ENCODE measurements around the gene VAV2. TPM values are rescaled to one million over a fixed set of nuclear protein-coding genes. Genes with fewer than 3 reads are reported as not detected.

The VAV2 gene
- polyA plus RNA-seq, 2 of the 4 experiments (the other 2 are of a cell fraction) = 9.8 to 21.4 TPM

DNA sequence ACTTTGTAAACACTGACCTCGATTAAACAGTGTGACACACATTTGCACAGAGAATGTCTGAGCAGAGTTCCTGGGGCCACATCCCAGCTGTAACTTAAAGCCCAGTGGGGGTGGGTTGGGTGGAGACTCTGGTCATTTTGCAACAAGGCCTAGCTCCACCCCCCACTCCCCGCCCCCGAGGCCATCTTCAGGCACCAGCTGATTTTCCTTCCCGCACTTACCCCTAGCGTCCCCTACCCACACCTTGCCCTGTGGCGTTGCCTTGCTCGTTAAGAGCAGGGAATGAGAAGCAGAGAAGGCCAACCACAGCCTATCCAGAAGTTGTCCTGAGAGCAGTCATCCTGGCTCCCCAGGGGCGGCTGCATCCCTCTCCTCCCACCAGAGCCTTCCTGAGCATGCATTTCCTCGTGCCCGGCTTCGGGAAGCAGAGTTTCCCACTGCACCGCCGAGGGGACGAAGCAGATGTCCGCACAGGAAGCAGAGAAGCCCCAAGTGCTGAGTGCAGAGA, 152.2 kb downstream of the VAV2 start:
- no peak overlapping the region for H3K4me3 ChIP-seq
- no peaks in the 10 kb centered on the region for H3K9me3 ChIP-seq
- DNase-seq (ENCODE audit: low read depth in 1 of 2, low spot score in 1 of 2) (no peak), ATAC-seq (no peak), FAIRE-seq (no peak)
- no peak for TF ChIP-seq MAFK (IDR thresholded peaks at IDR 0.05; ENCODE audit: partially characterized antibody)
- no peak for TF ChIP-seq KDM1A (IDR thresholded peaks at IDR 0.05; ENCODE audit: low read depth)
- no peak for TF ChIP-seq CBX8 (IDR thresholded peaks at IDR 0.05)
- no peak for TF ChIP-seq NPAS2 (CRISPR knock-in tag; IDR thresholded peaks at IDR 0.05; ENCODE audit: borderline replicate concordance)
- no peak for TF ChIP-seq NR3C1 (IDR thresholded peaks at IDR 0.05)
- TF ChIP-seq, protein P1, sequence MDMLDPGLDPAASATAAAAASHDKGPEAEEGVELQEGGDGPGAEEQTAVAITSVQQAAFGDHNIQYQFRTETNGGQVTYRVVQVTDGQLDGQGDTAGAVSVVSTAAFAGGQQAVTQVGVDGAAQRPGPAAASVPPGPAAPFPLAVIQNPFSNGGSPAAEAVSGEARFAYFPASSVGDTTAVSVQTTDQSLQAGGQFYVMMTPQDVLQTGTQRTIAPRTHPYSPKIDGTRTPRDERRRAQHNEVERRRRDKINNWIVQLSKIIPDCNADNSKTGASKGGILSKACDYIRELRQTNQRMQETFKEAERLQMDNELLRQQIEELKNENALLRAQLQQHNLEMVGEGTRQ (IDR thresholded peaks at IDR 0.05) = no peak
- no peak for TF ChIP-seq RNF2 (IDR thresholded peaks at IDR 0.05; ENCODE audit: borderline replicate concordance, low read depth)
- no peak for TF ChIP-seq KDM5A (IDR thresholded peaks at IDR 0.05)
- TF ChIP-seq, protein P2, sequence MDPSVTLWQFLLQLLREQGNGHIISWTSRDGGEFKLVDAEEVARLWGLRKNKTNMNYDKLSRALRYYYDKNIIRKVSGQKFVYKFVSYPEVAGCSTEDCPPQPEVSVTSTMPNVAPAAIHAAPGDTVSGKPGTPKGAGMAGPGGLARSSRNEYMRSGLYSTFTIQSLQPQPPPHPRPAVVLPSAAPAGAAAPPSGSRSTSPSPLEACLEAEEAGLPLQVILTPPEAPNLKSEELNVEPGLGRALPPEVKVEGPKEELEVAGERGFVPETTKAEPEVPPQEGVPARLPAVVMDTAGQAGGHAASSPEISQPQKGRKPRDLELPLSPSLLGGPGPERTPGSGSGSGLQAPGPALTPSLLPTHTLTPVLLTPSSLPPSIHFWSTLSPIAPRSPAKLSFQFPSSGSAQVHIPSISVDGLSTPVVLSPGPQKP (IDR thresholded peaks at IDR 0.05; ENCODE audit: low read depth, low read length) = no peak
- no peak for TF ChIP-seq TFCP2L1 (CRISPR knock-in tag; IDR thresholded peaks at IDR 0.05)
- TF ChIP-seq HDAC2 (IDR thresholded peaks at IDR 0.05) = no peak
- TF ChIP-seq, protein P3, sequence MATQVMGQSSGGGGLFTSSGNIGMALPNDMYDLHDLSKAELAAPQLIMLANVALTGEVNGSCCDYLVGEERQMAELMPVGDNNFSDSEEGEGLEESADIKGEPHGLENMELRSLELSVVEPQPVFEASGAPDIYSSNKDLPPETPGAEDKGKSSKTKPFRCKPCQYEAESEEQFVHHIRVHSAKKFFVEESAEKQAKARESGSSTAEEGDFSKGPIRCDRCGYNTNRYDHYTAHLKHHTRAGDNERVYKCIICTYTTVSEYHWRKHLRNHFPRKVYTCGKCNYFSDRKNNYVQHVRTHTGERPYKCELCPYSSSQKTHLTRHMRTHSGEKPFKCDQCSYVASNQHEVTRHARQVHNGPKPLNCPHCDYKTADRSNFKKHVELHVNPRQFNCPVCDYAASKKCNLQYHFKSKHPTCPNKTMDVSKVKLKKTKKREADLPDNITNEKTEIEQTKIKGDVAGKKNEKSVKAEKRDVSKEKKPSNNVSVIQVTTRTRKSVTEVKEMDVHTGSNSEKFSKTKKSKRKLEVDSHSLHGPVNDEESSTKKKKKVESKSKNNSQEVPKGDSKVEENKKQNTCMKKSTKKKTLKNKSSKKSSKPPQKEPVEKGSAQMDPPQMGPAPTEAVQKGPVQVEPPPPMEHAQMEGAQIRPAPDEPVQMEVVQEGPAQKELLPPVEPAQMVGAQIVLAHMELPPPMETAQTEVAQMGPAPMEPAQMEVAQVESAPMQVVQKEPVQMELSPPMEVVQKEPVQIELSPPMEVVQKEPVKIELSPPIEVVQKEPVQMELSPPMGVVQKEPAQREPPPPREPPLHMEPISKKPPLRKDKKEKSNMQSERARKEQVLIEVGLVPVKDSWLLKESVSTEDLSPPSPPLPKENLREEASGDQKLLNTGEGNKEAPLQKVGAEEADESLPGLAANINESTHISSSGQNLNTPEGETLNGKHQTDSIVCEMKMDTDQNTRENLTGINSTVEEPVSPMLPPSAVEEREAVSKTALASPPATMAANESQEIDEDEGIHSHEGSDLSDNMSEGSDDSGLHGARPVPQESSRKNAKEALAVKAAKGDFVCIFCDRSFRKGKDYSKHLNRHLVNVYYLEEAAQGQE (IDR thresholded peaks at IDR 0.05) = no peak
- no peak for TF ChIP-seq EHF (CRISPR knock-in tag; IDR thresholded peaks at IDR 0.05)
- no peak for TF ChIP-seq NFE2L2 (conservative IDR thresholded peaks at IDR 0.05; ENCODE audit: low read length)
- TF ChIP-seq, protein P4, sequence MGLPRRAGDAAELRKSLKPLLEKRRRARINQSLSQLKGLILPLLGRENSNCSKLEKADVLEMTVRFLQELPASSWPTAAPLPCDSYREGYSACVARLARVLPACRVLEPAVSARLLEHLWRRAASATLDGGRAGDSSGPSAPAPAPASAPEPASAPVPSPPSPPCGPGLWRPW (IDR thresholded peaks at IDR 0.05) = no peak
- TF ChIP-seq, protein P5, sequence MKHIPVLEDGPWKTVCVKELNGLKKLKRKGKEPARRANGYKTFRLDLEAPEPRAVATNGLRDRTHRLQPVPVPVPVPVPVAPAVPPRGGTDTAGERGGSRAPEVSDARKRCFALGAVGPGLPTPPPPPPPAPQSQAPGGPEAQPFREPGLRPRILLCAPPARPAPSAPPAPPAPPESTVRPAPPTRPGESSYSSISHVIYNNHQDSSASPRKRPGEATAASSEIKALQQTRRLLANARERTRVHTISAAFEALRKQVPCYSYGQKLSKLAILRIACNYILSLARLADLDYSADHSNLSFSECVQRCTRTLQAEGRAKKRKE (CRISPR knock-in tag; IDR thresholded peaks at IDR 0.05; ENCODE audit: low read depth) = no peak
- TF ChIP-seq ZFP36 (IDR thresholded peaks at IDR 0.05; ENCODE audit: borderline replicate concordance, partially characterized antibody) = no peak
- no peak for TF ChIP-seq ESRRA (IDR thresholded peaks at IDR 0.05; ENCODE audit: borderline replicate concordance, low read length)
- TF ChIP-seq FOXS1 (CRISPR knock-in tag; IDR thresholded peaks at IDR 0.05) = no peak
- ChIA-PET POLR2A (no interaction called here), CTCF (interaction anchor here (0.6 to 3.4 kb wide), 6 partner anchors 11 to 154 kb away, joined by 3 to 20 read pairs (median 4); no protein-coding TSS in a partner anchor)
- H3K27ac ChIP-seq = no peak overlapping the region
- WGBS (ENCODE audit: missing lambda C conversion rate) = 83% methylated on average over 13 of the region's 15 CpGs
- H3K4me1 ChIP-seq = 0 out of 3 replicates have a peak, but pooled peaks cover 5% of the 10 kb centered on the region
- no peak overlapping the region for H3K4me2 ChIP-seq

DNA sequence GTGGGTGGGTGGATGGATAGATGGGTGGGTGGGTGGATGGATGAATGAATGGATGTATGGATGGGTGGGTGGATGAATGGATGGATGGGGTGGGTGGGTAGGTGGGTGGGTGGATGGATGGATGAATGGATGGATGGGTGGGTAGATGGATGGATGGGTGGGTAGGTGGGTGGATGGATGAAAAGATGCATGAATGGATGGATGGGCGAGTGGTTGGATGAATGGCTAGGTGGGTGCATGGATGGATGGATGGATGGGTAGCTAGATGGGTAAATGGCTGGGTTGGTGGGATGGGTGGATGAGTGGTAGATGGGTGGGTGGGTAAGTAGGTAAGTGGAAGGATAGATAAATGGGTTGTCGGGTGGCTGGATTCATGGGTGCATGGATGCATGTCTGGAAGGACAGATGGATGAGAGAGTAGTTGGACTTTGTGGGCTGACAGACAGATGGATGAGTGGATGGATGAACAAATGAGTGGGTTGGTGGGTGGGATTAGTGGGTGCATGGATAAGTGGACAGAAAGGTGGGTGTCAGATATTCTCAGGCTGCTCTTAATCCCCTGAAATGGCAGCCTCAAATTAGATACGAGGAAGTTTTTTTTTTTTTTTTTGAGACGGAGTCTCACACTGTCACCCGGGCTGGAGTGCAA, 153.1 kb downstream of the VAV2 start:
- ChIA-PET CTCF (interaction anchor here (3.4 kb wide), 1 partner anchor 155 kb away, joined by 20 read pairs; no protein-coding TSS in a partner anchor), POLR2A (no interaction called here)
- no peaks in the 10 kb centered on the region for H3K9me3 ChIP-seq
- H3K27ac ChIP-seq = no peak overlapping the region
- no peak overlapping the region for H3K4me3 ChIP-seq
- WGBS (ENCODE audit: missing lambda C conversion rate) = 90% methylated on average over 5 of the region's 5 CpGs
- no peak for TF ChIP-seq PHF8 (IDR thresholded peaks at IDR 0.05; ENCODE audit: borderline replicate concordance, low read depth)
- no peak for TF ChIP-seq RAD21 (conservative IDR thresholded peaks at IDR 0.05 in 1 of 2, IDR thresholded peaks at IDR 0.05 in 1 of 2)
- 0 out of 3 replicates have a peak, but pooled peaks cover 5% of the 10 kb centered on the region for H3K4me1 ChIP-seq
- FAIRE-seq = no peak
- H3K4me2 ChIP-seq = no peak overlapping the region
- ATAC-seq = no peak
- no peak for DNase-seq (ENCODE audit: low read depth in 1 of 2, low spot score in 1 of 2)

Data from A549 (cell line).